C4-2B (cell line): ENCODE results near the gene ZNF219.

Source experiments
- H3K27ac ChIP-seq: fragments of 450-650 bp; 2 replicates; pipeline ENCODE4 v1.5.1; 2017
- ZFX ChIP-seq: fragments of 450-650 bp; IDR thresholded peaks from 2 replicates; pipeline ENCODE4 v1.6.1; 2017
- TF ChIP-seq, protein P1 (sequence below): fragments of 450-650 bp; conservative IDR thresholded peaks from 2 replicates; pipeline ENCODE4 v1.5.1; 2017; ENCODE audit warnings: mild to moderate bottlenecking

The ZNF219 gene

DNA sequence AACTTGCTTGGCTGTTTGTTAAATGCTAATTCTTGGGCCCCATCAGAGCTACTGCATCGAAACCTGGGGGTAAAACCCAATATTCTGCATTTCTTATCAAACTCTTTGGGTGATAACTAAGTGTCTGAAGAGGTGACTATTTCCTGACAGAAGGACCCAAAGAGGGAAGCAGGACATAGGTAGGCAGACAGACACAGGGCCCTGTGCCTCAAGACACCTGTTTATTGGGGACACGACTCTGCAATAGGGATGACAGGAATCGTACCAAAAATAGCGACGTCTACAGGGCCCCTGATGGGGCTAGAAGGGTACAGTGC, 8.6 kb downstream of the ZNF219 start:
- H3K27ac ChIP-seq, result no peak overlapping the region
- TF ChIP-seq, protein P1, sequence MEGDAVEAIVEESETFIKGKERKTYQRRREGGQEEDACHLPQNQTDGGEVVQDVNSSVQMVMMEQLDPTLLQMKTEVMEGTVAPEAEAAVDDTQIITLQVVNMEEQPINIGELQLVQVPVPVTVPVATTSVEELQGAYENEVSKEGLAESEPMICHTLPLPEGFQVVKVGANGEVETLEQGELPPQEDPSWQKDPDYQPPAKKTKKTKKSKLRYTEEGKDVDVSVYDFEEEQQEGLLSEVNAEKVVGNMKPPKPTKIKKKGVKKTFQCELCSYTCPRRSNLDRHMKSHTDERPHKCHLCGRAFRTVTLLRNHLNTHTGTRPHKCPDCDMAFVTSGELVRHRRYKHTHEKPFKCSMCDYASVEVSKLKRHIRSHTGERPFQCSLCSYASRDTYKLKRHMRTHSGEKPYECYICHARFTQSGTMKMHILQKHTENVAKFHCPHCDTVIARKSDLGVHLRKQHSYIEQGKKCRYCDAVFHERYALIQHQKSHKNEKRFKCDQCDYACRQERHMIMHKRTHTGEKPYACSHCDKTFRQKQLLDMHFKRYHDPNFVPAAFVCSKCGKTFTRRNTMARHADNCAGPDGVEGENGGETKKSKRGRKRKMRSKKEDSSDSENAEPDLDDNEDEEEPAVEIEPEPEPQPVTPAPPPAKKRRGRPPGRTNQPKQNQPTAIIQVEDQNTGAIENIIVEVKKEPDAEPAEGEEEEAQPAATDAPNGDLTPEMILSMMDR, result no peak
- no peak for TF ChIP-seq ZFX

DNA sequence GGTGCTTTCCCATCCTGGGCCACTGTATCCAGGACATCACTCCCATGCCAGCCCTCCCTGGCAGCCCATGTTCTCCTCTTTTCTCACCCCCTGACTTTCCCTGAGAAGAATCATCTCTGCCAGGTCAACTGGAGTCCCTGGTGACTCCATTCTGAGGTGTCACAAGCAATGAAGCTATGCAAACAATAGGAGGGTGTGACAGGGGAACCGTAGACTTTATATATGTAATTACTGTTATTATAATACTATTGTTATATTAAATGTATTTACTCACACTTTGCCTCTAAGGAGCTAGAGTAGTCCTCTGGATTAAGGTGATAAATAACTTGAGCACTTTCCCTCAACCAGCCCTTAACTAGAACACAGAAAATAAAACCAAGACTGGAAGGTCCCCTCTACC, 9.2 kb downstream of the ZNF219 start:
- TF ChIP-seq, protein P1, result no peak
- TF ChIP-seq ZFX, result no peak
- H3K27ac ChIP-seq, result no peak overlapping the region

DNA sequence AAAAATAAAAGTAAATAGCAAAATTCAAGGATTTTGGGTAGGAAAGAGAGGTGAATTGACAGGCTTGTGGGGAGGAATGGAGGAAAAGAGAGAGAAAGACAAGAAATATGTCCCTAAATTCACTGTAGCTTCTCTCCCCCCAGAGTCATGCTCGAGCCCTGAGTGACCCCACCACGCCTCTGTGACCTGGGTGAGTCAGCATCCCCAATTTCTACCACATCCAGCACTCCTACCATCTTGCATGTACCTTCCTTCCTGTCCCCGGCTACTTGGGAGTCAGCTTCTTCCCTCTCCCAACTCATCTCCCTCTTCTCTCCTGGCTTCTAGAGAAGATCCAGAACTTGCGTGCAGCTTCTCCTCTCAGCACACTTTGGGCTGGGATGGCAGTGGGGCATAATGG, 9.8 kb downstream of the ZNF219 start:
- TF ChIP-seq, protein P1, result no peak
- TF ChIP-seq ZFX, result no peak
- no peak overlapping the region for H3K27ac ChIP-seq

DNA sequence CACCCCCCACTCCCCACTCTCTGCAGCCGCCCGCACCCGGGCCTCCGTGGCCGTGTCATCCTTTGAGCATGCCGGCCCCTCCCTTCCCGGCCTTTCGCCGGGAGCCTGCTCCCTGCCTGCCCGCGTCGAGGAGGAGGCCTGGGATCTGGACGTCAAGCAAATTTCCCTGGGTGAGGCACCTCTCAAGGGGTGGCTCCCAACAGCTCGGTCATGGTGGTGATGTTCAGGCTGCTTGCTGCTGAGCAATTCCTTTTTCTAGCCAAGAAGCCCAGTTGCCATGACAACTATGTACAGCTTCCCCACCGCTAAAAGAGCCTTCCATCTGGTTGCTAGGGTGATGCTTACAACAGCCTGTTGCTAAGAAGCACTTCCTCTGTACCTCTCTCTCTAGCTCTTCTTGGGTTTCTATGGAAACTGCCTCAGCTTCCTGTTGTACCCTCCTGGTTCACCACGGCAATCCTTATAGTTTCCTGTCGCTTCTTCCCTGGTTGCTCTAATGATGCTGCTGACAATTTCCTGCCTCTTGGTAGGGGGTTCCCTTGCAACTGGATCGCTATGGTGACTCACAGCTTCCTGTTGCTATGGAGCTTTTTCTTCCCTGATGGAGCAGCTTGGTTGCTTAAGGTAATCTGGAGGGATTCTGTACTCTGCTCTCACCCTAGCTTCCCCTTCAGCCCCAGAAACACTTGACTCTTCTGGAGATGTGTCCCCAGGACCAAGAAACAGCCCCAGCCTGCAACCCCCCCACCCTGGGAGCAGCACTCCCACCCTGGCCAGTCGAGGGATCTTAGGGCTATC, 11.0 kb downstream of the ZNF219 start:
- no peak overlapping the region for H3K27ac ChIP-seq
- TF ChIP-seq, protein P1, result no peak
- TF ChIP-seq ZFX, result no peak

DNA sequence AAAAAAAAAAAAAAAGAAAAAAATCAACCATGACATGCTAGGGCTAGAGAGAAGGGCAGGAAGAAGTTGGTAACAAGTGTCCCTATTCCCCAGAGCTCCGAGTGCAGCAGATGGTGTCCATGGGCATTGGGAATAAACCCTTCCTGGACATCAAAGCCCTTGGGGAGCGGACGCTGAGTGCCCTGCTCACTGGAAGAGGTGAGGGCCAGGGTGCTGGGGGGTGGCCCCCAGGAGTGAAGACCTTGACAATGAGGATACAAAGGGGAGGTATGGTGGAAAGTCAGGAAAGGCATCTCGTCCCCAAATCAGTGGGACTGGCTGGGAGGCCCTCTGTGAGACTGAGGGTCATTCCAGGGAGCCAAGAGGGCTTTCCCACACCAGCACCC, 11.6 kb downstream of the ZNF219 start:
- H3K27ac ChIP-seq, result no peak overlapping the region
- no peak for TF ChIP-seq ZFX
- TF ChIP-seq, protein P1, result no peak

DNA sequence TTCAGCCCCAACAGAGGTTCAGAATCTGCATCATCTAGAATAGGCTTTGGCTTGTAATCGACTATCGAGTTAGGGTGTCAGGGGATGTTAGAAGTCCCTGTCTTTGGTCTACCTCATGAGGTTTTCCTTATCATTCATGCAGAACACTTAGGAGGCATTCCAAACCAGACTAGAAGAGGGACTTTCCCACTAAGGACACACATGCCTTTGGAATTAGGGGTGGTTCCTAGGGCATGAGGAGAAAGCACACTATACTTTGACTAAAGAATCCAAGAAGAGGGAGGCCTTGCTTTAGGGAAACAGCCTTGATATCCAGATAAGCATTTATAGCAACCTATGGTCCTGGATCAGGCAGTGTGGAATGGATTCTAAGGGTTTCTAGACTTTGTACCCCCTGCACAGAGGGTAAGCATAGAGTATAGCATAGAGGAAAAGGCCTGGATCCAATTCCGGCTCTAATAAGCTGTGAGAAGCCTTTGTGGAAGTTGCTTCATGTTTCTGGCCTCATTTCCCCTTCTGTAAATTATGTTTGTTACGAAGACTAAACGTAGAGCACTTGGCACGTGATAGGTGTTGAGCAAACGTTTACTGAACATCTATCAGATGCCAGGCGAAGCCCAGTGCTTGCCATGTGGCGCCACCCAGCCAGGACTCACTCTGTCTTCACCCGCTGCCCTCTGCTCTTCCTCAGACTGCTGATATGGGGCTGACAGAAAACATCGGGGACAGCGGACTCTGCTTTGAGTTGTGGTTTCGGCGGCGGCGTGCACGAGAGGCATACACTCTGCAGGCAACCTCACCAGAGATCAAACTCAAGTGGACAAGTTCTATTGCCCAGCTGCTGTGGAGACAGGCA, 13.2 kb downstream of the ZNF219 start:
- peak overlapping the region; percentile 51 for H3K27ac ChIP-seq
- no peak for TF ChIP-seq ZFX
- TF ChIP-seq, protein P1, result no peak

DNA sequence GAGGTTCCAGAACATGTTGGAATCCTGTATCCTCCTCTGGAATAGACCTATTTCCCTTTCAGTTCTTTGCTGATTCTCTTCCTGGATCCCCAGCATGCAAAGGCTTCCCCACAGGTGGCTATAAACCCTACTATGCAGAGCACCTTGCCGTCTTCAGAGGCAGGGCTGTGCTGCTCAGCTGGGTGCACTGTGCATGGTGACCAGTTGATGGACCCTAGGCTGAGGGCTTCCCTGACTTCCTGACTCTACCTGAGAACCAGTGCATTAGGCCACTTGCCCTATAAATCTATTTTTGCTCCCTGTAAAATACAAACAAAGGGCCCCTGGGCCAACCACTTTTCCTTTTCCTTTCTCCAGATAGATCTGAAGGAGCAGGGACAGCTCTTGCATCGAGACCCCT, 14.1 kb downstream of the ZNF219 start:
- TF ChIP-seq, protein P1, result no peak
- no peak for TF ChIP-seq ZFX
- H3K27ac ChIP-seq, result peak overlapping the region; percentile 51; the same call in 1 of the 2 replicates
